ENCODE results near the gene ZBTB34.

The ZBTB34 gene

DNA sequence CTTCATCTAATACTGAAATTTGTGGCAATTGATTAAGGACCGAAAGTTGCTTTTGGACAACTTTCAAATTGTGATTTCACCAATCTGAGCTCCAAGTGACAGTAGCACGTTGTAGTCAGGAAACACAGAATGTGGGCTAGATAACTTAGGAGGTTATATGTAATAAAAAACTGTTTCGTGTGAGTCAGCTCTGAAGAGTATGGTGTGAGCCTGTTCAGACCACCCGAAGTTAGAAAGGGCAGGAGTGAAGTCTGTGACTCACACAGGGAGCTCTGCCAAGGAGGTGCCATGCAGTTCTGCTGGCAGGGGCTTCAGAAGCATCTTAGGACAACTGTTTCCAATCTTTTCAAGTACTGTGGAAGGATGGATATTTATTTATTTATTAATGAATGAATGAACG is 16.4 kb upstream of the ZBTB34 start:
- DNase-seq (ENCODE audit: low spot score) = peak; percentile 82

DNA sequence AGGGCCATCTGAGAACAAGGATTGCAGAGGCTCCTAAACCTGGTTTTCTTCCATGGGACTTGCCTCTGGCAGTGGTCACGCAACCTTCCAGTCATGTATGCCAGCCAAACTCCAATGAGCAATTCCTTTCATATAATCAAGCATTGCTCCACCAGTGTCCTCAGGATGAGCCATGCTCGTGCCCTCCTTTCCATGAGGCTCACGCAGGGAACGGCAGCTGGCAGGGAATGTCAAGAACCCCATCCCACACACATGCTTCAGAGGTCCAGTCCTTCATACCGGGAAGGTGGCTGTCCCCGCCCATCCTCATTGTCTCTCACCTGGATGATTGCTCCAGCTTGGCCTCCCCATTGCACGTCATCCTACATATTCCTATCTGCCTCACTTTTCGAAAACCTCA is 13.4 kb upstream of the ZBTB34 start:
- no peak for DNase-seq (ENCODE audit: low spot score)

DNA sequence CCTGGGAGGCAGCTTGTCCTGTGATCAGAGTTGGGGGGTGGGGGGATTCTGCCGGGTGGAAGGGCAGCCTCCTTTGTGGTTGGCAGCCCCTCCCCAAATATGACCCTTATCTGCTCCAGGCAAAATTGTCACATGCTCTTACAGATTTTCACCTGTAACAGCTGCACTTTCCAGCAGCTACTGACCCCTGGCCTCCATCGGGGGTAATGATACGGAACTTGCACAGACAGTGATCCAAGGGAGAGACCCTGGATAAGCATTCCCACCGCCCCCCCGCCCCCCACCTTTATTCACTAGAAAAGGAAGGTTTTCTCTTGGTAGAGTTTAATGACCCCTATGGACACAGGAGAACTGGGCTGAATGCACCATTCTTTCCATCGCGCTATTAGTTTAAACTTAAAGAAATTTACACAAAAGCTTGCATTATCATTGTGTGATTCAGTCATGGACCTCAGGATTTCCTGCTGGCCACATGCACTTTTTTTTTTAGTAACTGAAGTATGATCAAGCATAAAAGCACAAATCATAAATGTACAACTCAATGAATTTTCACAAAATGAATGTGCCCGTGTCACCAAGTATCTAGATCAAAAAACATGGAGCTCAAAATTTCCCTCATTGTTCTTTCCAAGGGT is 10.7 kb upstream of the ZBTB34 start:
- DNase-seq (ENCODE audit: low spot score) = no peak

DNA sequence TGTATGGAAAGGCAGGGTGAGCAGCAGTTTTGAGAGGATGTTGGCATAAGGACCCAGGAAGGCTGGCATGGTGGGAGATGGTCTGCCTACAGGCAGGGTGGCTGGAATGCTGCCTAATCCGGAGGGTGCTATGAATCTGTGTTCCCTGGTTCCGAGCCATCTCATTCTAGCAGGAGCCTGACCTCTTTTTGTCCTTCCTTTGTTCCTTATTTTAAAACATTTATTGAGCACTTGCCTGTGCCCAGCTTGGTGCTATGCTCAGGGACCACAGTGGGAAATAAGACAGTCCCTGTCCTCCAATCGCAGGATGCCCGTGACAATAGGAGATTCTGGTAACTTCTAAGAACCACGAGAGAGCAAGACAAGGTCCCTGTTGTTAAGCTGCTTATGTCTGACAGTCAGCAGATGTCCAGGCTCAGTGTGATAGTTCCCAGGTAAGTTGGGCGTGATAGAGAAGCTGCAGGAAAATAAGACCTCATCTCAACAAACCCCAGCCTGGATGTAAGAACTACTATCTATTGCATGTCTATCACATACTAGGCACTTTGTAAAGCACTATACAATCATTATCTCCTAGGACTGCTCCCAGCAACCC is 9.1 kb upstream of the ZBTB34 start:
- no peak for DNase-seq (ENCODE audit: low spot score)

DNA sequence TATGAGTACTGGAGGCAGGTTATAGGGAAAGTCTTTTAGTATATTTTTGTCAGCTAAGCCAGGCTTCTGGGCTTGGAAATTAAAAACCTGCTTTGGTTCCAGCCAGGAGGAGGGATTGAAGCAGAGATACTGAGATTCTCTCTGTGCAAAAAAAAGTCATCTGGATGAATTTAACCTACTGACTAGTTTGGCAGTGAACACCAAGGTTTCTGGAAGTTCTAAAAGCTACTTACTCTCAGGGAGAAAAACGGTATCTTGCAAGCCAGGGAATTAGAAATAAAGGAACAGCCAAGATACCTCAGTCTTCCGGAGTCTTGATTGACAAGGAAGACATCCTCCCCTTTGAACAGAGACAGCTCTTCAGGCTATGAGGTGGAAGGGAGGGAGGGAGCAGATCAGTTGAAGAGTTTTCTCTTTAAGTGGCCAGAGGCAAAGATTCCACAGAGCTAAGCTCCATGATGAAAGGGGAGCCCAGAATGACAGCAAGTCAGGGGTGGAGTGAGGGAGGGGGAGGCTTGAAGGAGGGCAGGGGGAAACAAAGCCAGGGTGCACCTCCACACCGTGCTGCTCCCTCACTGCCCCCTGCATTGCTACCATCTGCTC is 8.3 kb upstream of the ZBTB34 start:
- DNase-seq (ENCODE audit: low spot score) = no peak

DNA sequence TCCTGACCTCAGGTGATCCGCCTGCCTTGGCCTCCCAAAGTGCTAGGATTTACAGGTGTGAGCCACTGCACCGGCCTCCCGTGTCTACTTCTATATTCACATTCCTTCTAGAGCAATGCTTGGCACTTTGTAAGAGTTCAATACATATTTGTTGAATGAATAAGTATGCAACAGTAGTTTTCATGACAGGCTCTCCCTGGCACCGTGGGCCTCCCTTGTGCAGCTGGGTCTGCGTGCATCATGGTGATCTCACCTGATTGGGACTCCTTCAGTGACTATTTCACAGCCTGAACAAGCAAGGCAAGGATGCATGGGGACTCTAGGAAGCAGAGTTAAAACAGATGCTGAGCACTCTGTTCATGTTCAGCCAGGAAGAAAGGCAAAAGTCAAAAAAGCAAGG is 6.8 kb upstream of the ZBTB34 start:
- no peak for DNase-seq (ENCODE audit: low spot score)

DNA sequence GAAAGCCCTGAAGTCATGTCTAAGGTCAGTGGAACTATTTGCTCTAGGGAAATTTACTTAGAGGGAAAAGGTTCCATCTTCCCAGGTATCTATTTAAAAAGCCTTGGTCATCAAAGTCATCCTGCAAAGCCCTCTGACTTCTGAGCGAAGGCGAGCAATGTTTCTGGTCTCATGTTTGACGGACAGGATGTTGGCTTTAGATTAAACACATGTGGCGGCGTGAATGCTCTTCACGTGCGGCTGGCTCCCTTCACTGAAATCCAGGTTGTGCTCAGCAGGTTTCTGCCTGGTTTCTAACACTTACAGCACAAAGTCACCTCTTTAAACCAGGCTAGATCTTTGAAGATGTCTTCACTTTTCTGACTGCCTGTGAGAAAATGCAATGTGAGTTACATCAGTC is 5.7 kb upstream of the ZBTB34 start:
- DNase-seq (ENCODE audit: low spot score) = no peak

DNA sequence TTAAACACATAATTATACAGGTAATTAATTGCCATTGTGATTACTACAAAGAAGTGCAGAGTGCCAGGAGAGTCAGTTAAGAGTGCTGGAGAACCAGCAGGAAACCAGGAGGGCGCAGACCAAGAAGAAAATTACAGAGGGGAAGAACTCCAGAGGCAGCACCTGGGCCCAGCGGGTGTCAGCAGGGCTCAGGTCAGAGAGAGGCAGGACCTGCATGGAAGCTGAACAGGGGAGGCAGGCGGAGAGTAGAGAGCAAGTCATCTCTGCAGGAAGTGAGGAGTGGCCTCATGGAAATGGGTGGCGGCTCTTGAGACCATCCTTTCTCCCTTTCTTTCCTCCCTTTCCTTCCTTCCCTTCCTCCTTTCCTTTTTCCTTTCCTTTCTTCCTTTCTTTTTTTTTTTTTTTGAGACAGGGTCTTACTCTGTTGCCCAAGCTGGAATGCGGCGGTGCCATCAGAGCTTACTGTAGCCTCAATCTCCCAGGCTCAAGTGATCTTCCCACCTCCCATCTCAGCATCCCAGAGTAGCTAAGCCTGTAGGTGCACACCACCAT is 4.0 kb upstream of the ZBTB34 start:
- DNase-seq (ENCODE audit: low spot score) = no peak

DNA sequence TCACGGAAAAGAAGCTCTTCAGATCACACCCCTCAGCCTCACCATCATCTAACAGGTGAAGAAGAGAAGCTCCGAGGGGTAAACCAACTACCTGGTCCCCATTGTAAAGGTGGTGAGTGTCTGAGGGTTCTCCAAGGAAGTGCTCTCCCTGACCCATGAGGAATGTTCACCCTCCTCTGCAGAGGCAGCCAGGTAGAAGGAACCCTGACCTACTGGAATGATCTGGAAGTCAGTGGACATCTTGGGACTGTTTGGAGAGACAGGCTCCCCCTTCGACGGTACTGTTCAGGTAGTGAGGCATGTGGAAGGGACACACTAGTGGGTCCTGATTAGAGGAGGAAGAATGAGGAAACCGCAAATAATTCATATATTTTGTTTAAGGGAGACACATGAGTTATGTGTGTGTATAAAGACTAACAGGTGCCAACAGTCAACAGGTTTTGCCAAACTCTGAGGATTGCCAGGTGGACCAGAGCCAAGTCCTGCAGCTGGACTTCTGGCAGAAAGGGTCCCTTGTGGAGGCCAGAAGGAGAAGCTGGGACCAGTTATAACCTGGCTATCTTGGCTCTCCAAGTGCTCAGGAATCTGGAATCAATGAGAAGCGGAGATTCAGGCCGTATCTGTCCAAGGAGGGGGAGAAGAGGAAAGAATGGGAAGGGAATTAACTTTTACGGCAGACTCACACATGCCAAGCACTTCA is 3.0 kb upstream of the ZBTB34 start:
- DNase-seq (ENCODE audit: low spot score) = no peak

DNA sequence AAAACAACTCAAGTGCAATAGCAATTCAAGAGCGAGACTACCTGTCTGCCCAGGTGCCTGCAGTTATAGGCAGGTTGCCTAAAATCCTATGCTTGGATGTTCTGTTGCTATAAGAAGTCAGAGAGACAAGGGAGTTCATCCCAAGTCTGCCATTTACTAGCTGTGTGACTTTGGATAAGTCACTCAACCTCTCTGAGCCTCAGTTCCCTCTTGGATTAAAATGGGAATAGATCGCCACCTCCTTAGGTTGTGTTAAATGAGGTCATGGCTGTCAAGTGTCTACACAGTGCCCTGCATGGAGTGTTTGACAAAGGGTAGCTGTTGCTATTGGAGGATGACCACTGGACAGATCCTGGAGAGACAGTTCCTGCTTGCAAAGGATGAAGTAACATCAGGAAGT is 1.3 kb upstream of the ZBTB34 start:
- DNase-seq (ENCODE audit: low spot score) = no peak

DNA sequence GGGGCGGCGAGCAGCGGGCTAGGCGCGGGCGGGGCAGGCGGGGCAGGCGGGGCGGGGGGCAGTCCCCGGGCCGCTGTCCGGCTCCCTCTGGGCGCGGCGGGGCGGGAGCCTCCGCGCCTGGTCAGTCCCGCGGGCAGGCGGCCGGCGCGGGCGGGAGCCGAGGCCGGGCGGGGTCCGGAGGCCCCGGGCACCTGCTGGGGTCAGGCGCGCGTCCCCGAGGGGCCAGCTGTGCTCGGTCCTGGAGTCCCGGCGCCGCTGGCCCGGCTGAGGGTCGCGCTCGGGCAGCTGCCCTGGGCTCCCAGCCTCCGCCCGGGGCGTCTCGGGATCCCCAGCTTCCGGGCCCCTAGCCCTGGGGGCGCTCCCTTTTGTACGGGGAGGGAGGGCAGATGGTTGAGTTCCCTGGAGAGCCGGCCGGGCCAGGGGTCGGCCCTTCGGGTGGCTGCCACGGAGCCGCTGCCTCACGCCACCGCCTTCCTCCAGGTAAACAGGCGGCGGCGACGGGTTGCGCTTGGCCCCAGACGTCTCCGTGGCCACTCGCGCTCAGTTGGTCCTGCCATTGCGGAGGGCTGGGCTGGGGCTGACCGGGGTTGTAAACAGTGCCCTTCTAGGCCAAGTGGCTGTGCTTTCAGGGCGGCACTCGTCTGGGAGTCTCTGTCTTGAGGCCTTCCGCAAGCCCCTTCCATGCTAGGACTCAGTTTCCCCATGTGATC is 473 bp downstream of the ZBTB34 start:
- DNase-seq (ENCODE audit: low spot score) = no peak

DNA sequence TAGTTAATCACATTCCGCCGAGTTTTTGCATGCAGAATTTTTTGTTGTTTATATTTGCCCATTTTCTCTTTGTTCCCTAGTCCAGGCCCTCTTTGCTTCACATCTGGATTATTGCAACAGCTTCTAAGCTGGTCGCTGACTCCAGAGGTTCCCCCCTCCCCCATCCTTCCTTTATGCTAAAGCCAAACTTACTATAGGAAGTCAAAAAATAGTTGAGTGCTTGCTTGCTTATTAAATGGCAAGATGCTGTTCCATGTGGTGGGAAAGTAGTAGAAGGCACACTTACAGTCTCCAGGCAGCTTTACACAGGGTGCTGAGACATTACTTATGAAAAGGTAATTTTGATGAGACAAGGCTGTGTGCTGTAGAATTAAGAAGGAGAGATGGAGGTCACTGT is 1.3 kb downstream of the ZBTB34 start:
- DNase-seq (ENCODE audit: low spot score) = no peak

DNA sequence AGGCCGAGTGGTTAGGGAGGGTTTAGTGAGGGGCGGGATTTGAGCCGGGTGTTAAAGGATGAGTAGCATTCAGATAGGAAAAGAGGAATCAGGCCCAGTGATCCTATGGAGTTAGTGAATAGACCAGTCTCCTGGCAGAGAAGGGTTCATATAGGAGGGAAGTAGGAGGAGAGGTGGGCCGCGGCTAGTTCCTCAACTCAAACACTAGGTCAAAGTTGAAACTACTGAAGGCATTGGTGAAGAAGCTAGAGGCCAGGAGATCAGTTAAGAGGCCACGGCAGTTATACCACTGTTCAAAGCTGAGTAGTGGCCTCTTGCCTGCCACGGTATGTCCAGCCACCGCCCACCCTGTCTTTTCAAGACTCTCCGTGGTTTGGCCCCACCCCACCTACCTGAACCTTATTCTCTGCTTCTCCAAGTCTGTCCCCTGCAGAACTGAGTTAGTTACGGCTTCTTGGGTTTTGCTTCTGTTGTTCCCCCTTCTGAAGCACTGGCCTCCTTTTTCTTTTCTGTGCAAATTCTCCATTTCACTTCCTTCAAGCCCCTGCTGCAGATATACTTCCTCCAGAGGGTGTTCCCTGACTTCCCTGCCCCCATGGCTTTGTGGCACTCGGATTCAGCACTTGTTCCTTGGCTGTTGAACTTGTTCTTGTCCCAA is 1.8 kb downstream of the ZBTB34 start:
- no peak for DNase-seq (ENCODE audit: low spot score)

DNA sequence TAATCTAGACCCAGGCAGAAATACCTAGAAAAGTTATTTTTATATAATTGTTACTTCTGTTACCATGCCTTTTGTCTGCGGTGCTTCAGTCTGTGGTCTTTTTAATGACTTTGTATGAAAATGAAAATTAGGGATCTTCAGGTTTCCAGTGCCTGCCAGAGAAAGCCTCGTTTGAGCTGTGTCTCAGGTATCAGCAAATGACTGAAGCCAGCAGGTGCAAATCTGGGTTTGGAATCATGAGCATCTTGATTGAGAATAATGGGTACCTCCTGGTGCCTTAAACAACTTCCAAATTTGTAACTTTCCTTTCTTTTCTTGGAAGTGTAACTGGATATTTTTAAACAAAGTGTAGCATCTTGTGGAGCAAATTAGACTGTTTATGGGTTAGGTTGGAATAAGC is 4.3 kb downstream of the ZBTB34 start:
- no peak for DNase-seq (ENCODE audit: low spot score)

DNA sequence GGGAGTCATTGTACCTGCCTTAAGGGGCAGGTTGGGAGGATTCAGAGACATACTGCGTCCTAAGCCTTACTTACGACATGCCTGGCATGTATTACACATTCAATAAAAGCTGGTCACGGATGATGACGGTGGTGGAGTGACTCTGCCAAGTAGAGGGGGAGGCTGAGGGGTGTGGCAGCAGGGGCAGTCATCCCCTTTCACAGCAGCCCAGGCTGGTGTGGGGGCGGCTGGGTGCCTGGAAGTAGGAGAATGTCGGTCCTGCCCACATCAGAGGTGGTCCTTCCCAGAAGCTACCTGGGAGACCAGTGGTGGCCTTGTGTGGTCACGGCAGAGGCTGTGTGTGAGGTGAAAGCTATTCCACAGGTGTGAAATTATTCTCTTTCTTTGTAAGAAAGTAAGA is 8.9 kb downstream of the ZBTB34 start:
- no peak for DNase-seq (ENCODE audit: low spot score)

DNA sequence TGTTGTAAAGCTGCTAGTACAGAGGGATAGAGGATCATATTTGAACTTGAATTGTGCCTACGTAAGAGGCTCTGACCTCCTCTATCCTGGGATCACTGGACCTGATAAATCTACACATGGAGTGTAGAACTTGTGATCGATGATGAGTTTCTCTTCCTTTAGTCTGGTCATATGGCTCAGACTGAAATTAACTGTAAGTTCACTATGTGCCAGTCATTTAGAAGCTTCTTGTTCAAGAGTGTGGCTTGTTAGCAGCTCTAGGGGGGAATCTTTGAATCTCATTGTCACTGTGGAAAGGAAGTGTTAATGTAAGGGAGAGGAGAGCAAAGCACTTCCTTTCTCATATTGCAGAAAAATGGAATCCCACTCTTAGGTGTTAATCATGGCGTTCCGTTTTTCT is 12.1 kb downstream of the ZBTB34 start:
- DNase-seq (ENCODE audit: low spot score) = no peak

DNA sequence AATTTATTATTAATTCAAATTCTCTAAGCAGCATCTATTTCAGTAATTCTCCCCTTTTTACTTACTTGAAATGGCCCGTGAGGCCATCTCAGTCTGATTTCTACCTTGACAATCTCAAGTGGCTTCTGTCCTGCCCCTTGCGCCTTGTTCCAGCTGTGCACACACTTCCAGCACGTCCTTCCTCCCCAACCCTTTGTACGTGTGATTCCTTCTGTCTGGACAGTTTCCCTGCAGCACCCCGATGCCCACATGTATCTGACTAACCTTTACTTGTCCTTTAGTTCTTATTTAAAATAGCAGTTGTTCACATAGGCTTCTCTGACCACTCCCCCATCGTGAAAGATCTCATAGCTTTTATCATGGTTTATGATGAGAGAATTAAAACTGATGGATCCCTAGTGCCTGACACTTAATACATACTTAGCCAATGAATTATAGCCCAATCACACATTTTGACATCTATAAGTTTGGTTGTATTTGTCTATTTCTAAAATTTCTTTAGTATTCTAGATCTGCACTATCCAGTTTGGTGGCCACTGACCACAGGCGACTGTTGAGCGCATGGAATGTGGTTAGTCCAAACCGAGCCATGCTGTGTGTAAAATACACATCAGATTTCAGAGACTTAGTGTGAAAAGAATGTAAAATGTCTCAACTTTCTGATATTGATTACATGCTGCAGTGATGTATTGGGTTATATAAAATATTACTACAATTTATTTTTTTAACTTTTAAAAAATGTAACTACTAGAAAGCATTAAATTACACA is 14.3 kb downstream of the ZBTB34 start:
- DNase-seq (ENCODE audit: low spot score) = no peak

DNA sequence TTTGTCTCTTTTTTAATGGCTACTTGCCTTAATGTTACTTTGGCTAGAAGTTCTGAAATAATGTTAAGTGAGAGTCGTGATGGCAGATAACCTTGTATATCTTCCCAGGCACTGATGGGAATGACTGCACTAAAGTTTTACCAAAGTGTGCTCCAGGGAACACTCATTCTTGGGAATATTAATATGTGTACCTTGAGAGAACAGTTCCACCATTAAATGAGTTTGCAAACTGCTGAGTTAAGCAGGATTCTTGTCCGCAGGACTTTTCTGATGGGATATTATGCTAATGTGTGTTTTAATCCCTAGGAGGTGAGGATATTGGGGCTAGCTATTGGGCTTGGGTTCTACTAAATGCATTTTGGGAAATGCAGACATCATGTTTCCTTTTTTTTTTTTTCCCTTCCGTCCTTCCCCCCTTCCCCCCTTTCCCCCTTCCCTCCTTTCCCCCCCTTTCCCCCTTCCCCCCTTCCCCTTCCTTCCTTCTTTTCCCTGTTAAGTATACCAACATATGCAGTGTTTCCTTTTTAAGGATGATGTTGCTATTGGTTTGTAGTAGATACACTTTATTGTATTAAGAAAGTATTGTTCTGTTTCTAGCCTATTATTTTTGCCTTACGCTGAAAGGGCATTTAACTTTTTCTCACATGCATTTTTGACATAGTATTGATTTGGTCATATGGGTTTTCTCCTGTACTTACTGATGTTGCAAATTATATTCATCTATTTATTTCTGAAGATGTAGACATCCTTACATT is 15.5 kb downstream of the ZBTB34 start:
- DNase-seq (ENCODE audit: low spot score) = no peak

DNA sequence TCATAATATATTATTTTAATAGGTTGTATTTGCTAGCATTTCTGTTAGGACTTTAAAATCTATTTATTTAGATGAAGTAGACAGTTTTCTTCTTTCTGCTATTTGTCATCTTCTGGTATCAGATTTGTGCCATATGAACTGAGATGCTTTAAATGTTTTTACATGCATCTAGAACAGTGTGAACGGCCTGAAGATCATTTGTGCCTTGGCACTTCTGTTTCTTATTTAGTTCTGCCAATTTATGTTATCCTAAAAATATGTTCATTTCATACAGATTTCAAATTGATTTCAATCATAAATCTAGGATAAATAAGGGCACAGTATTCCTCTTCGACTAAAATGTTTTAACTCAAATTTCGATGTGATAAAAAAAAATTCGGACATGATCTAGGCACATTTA is 16.1 kb downstream of the ZBTB34 start:
- no peak for DNase-seq (ENCODE audit: low spot score)

DNA sequence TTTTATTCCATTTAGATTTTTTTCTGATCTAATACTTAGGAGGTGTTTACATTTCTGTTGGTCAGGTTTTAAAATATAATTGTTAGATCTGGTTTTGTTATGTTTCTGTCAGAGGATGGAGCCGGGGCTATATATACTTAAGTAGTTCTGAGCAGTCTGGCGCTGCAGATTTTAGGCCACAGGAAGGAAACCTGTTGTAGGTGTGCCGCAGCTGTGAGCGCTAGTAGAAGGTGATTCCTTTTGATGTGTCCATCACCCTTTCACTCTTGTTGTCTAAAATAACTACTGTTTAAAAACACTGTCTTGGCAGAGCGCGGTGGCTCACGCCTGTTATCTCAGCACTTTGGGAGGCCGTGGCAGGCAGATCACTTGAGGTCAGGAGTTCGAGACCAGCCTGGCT is 17.0 kb downstream of the ZBTB34 start:
- no peak for DNase-seq (ENCODE audit: low spot score)
